Stimulated activated CD4-positive, alpha-beta T cell treated with anti-CD3 and anti-CD28 coated beads, Interleukin-4, amount 100 ng/mL, for 1 hour (primary cell): ENCODE data around the gene CPLX4.
"Not testable (repeated sequence)": the region's sequence is repeated elsewhere in the genome, so short reads cannot be mapped to it uniquely, and the experiment has no call there.

Experiments used
- DNase-seq: peaks from one replicate; pipeline ENCODE4 v3.0.0-alpha.2; 2020

CPLX4 gene

GRCh38 chr18:59268721-59269562, 49.5 kb downstream of the CPLX4 start:
- peak; percentile 45 for DNase-seq

GRCh38 chr18:59268127-59268720, 50.2 kb downstream of the CPLX4 start:
- DNase-seq: no peak

- DNase-seq: no peak
Measured at GRCh38 chr18:59267503-59268126, 50.8 kb downstream of the CPLX4 start.

GRCh38 chr18:59266886-59267502, 51.5 kb downstream of the CPLX4 start:
- DNase-seq: no peak

DNA sequence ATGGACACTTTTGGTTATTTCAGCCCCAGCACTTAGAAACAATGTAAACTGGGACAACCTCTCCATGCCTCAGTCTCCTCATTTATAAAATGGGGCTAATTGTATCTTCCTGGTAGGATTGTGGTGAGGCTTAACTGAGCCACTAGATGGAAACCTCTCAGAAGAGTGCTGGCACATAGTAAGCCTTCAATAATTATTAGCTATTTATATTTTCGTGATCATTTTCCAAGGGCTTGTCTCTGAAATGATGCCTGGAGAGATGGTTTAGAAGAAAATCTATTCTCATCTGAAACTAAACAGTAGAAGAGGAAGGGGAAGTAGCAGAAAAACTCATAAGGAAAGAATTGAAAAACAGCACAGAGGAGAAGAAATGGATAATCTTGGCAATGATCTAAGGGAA, 52.0 kb downstream of the CPLX4 start:
- no peak for DNase-seq

- no peak for DNase-seq
Measured at GRCh38 chr18:59265974-59266369, 52.5 kb downstream of the CPLX4 start.

DNA sequence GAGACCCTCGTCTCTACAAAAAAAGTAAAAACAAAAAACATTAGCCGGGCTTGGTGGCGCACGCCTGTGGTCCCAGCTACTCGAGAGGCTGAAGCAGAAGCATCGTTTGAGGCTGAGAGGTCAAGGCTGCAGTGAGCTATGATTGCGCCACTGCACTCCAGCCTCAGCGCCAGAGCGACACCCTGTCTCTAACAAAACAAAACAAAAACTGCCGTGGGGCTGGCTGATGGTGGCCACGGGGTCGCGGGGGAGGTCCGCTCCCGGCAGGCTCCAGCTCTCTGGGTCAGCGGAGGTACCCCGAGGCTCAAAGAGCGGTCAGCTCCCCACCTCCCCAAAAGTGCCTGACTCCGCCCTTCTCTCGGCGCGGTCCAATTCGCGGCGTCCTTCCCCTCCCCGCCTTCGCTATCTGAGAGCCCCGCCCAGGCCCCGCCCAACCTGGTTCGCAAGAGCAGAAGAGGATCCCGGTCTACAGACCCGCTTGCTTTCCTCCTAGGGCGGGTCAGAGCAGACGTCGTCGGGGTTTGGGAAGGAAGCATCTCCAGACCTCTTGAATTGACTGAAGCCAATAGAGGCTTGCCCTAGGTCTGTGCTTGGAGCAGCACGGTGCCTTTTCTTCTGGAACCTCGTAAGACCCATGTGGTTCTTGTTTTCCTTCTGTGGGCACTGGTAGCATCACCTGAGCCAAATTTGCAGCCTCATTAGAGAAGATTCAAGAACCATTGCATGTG, 53.0 kb downstream of the CPLX4 start:
- DNase-seq: peak; percentile 34

GRCh38 chr18:59264651-59265245, 53.7 kb downstream of the CPLX4 start:
- DNase-seq: no peak

GRCh38 chr18:59264121-59264571, 54.3 kb downstream of the CPLX4 start:
- DNase-seq: no peak

DNA sequence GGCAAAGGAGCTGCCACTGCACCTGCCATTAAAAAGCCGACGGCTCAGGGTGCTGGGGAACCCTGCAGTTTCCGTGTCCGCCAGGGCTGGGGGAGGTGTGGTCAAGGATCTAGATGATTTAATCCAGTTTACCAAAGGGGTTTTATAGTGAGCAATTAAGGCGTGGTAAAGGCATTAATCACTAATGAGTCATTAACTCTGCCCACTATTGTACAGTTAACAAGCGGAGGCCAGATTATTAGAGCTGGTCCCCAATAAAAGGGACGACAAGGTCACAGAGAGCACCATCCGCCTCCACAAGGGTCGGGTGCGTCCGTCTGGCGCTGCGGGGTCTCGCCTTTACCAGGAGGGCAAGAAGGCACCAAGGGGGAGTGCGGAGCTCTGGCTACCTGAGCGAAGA, 54.8 kb downstream of the CPLX4 start:
- DNase-seq: no peak

DNA sequence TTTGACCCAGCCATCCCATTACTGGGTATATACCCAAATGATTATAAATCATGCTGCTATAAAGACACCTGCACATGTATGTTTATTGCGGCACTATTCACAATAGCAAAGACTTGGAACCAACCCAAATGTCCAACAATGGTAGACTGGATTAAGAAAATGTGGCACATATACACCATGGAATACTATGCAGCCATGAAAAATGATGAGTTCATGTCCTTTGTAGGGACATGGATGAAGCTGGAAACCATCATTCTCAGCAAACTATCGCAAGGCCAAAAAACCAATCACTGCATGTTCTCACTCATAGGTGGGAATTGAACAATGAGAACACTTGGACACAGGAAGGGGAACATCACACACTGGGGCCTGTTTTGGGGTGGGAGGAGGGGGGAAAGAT, 56.2 kb downstream of the CPLX4 start:
- not testable (repeated sequence) for DNase-seq

GRCh38 chr18:59261842-59262241, 56.6 kb downstream of the CPLX4 start:
- not testable (repeated sequence) for DNase-seq

DNA sequence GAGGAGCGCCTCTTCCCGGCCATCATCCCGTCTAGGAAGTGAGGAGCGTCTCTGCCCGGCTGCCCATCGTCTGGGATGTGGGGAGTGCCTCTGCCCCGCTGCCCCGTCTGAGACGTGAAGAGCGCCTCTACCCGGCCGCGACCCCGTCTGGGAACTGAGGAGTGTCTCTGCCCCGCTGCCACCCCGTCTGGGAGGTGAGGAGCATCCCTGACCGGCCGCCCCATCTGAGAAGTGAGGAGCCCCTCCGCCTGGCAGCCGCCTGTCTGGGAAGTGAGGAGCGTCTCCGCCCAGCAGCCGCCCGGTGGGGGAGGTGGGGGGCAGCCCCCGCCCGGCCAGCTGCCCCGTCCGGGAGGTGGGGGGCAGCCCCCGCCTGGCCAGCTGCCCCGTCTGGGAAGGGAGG, 63.0 kb downstream of the CPLX4 start:
- DNase-seq: not testable (repeated sequence)

DNA sequence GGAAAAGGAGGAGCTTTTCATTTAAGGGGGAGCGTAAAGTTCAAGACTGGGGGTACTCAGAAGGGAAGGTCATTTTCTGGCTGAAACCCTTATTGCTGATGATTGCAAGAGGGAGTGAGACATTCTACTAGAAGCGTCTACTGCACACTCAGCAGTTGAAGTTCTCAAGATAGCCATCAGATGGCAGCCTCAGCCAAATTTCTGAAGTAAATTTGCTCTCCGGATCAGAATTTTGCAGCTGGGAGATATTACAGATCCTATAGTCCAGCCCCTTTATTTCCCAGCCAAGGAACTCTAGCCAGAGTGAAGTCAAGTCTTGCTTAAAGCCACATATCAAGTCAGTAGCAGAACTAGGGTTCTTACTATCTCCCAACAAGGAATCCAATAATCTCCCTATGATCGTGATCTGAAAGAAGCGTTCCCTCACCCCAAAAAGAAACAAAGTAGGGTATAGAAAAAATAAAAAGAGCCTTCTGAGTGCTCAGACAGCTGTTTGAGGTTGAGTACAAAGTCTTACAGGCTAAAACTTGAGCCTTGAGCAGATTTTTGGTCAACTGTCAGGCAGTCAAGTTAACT, 69.2 kb downstream of the CPLX4 start:
- no peak for DNase-seq

- DNase-seq: no peak
Measured at GRCh38 chr18:59246796-59247195, 71.7 kb downstream of the CPLX4 start.
